Measurements from ENCODE around the gene LRP10.
A peak's percentile ranks its signal among the peaks of the same experiment; 100 is the strongest.
"Not testable (repeated sequence)": the region's sequence is repeated elsewhere in the genome, so short reads cannot be mapped to it uniquely, and the experiment has no call there.

LRP10 gene

DNA sequence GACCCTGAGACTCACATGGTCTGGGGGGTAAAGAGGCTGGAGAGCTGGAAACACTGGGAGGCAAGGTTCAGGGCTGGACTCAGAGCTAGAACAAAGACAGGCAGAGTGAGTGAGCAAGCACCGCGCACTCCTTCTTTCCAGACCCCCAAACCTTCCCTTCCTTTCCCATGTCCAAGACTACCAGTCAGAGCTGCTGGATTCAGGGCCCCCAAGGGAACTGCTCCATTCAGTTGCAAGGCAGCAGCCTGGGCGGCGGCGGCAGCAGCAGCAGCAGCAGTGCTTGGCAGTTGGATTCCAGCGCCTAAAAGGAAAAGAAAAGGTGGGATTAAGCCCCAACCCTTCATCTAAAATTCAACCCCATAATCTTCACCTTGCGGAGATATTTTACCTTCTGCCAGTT is 30.3 kb downstream of the LRP10 start:
- no peak overlapping the region for H3K4me3 ChIP-seq
- no peak overlapping the region for H3K27ac ChIP-seq

DNA sequence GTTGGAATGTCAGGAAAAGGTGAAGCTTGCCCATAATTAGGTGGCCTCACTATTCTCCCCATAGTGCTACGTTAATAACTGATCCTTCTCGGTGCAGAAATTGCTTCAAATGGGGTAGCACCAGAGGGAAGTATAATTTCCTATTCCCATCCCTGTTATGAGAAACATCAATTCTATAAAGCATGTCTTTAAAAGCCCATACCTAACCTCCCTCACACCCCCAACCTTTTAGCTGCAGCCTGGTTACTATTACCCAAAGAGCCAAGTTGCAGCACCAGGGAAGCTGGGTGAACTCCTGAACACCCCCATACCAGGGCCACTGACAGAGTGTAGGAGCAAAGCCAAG is 32.2 kb downstream of the LRP10 start:
- H3K27ac ChIP-seq = peak overlapping the region in 3 of 21 experiments; percentile 3 to 12 (median 6)
- no peak overlapping the region for H3K4me3 ChIP-seq

DNA sequence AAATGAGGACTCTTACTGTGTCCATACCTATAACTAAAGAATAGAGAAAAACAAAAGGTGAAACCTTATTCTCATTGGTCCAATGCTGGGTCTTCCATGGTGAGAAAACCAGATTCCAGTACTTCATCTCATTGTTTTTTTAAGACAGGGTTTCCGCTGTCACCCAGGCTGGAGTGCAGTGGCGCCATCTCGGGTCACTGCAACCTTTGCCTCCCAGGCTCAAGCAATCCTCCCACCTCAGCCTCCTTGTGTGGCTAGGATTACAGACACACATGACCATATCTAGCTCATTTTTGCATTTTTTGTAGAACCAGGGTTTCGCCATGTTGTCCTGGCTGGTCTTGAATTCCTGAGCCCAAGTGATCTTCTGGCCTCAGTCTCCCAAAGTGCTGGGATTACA is 34.1 kb downstream of the LRP10 start:
- Histone ChIP-seq H3K4me3 (no peak overlapping the region), H3K27ac (no peak overlapping the region)

DNA sequence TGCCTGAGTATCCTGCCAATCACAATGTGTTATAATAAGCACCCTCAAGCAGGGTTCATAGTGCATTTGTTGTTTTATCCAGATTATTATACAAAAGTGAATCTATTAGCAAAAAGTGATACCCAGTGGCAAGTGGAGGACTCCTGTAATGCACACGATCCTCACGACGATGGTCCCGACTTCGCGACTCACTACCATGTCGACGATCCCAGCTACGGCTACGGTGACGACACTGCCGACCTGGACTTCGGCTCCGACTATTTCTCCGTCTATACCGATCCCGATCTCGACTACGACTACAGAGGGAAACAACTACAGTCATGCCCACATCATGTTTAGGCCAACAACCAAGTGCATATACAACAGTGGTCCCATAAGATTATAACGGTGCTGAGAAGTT is 34.5 kb downstream of the LRP10 start:
- Histone ChIP-seq H3K4me3 (no peak overlapping the region), H3K27ac (no peak overlapping the region)

DNA sequence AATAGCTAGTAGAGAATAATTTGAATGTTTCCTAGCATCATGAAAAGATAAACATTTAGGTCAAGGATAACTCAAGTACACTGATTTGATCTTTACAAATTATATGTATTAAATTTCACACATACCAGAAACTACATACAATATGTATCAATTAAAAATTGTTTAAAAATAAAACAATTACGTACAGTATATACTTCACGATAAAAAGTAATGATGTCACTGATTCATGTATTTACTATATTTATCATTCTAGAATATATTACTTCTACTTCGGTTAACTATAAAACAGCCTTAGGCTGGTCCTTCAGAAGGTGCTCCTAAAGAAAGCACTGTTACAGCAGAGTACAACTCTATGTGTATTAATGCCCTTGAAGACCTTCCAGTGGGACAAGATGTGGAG is 35.9 kb downstream of the LRP10 start:
- no peak overlapping the region for H3K4me3 ChIP-seq
- H3K27ac ChIP-seq = no peak overlapping the region

DNA sequence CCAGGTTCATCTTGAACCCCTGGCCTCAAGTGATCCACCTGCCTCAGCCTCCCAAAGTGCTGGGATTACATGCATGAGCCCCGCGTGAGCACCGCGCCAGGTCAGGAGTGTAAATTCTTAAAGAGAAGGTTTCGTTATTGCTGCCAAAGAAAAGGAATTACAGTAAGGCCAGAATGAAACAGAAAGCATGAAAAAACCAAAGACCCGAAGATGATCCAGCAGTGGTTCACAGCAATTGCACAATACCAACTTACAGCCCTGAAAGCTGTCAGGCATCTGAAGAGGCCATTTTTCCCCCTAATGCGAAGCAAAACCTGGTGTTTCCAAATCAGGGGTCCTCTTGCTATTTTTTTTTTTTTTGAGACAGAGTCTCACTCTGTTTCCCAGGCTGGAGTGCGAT is 37.1 kb downstream of the LRP10 start:
- peak overlapping the region in 2 of 21 experiments; percentile 11 to 52 for H3K27ac ChIP-seq
- no peak overlapping the region for H3K4me3 ChIP-seq

DNA sequence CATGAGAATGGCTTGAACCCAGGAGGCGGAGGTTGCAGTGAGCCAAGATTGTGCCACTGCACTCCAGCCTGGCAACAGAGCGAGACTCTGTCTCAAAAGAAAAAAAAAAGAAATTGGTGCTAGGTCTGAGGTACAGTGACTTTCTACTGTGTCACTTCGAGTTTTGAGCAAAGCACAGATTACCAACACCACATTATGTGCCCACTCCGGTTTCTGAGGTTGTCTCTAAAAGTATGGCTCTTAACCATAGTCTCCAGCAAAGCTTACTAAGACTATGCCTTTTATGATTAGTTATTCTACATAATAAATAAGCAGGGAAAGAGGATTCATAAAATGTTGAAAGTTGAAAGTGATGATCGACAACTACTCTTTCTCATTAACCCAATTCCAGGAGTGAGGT is 39.4 kb downstream of the LRP10 start:
- H3K27ac ChIP-seq = no peak overlapping the region
- no peak overlapping the region for H3K4me3 ChIP-seq

DNA sequence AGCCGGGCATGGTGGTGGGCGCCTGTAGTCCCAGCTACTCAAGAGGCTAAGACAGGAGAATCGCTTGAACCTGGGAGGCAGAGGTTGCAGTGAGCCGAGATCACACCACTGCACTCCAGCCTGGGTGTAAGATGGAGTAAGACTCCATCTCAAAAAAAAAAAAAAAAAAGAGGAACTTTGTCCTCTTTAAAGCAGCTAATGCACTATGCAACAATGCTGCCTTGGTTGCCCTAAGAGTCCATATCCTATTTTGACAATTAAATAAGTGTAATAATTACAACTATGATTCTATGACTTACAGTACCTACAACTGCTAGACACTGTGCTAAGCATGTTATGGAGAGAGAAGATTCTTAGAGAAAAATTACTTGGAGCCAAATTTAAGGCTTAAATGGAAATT is 43.3 kb downstream of the LRP10 start:
- not testable (repeated sequence) for H3K27ac ChIP-seq, H3K4me3 ChIP-seq

DNA sequence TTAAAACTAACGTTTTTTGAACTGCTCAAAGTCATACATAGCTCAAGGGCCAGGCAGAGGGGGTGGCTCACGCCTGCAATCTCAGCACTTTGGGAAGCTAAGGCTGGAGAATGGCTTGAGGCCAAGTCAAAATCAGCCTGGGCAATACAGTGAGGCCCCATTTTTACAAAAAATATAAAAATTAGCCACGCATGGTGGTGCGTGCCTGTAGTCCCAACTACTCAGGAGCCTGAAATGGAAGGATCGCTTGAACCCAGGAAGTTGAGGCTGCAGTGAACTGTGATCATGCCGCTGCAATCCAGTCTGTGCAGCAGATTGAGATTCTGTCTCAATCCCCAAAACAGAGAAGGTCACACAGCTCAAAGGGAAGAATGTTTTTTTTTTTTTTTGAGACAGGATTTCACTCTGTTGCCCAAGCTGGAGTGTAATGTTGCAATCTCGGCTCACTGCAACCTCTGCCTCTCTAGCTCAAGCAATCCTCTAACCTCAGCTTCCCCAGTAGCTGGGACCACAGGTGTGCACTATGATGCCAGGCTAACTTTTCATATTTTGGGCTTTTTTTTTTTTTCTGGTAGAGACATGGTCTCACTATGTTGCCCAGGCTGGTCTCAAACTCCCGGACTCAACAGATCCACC is 44.5 kb downstream of the LRP10 start:
- no peak overlapping the region for H3K4me3 ChIP-seq
- peak overlapping the region in 2 of 21 experiments; percentile 3 to 17 for H3K27ac ChIP-seq

DNA sequence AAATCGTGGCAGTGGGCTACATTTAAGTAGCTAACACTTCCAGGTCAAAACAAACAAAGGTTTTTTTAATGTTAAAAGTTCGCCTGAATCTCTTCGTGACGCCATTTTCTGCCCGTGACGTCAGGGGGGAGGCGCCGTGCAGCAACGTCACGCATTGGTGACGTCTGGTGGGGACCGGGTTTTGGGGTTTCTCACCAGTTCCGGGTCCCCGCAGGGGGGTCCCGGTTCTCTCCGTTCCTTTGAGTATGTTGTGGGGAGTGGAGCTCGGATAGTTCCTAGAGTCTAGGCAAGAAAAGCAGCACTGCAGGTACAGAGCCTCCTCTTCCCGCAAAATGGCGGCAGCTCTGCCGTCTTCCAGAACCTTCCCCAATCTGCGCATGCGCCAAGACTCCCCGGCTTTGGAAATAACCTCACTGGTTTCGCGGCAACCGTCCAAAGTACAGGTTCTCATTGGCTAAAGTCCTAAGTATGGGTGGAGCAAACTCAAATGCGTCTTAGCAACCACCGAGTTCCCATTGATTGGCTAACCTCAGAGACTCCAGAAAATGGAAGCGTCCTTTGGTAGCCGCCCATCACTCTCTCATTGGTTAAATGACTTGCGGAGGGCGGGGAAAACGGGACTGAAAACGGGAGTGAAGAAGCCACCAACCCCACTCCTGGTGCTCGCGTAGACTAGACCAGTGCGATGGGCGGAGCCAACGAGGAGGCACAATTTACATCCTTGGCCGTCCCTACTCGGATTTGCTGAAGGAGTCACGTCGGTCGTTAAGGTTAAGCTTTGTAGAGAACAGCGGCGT is 47.5 kb downstream of the LRP10 start, which contains the start of gene RBM23:
RBM23 (minus strand) TSS at position 346 of the 797 bp plus-strand sequence.
- Histone ChIP-seq H3K4me3 (peak within 1 kb of the TSS; percentile 61 to 93 (median 76)), H3K27ac (peak within 1 kb of the TSS; percentile 61 to 99 (median 97))

DNA sequence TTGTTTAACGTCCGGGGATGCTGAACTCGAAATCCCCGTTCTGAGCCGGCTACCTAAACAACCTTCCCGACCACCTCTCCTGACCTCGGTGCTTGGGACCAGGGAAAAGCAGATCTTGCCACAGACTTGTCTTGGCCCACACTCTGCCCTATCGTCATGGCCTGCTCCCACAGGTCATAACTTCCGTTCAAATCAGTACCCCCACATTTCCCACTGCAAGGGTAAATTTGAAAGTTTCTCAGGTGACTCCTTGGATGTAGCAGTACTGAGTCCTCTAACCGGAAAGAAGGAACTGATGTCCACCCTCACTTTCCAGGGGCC is 48.0 kb downstream of the LRP10 start:
- Histone ChIP-seq H3K4me3 (peak overlapping the region in 6 of 7 experiments; percentile 9 to 93 (median 46)), H3K27ac (peak overlapping the region in 20 of 21 experiments; percentile 39 to 99 (median 86))

DNA sequence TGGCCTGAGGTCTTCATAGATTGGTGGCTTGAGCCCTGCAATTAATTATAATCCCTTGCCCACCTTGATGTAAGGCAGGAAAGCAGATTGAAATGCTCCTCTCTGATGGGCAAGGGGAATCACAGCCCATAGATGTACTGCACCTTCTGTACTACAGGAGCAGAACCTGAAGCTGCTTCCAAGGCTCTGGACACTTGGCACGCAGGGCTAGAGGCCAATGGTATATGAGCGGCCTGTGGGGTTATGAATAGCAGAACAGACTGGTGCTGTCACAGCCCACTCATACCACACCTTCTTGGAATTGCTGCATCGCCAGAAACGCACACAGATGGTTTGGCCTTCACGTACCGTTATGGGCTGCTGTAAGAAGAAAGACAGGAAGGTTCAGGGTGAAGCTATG is 49.2 kb downstream of the LRP10 start:
- peak overlapping the region in 3 of 21 experiments; percentile 49 to 97 (median 94) for H3K27ac ChIP-seq

DNA sequence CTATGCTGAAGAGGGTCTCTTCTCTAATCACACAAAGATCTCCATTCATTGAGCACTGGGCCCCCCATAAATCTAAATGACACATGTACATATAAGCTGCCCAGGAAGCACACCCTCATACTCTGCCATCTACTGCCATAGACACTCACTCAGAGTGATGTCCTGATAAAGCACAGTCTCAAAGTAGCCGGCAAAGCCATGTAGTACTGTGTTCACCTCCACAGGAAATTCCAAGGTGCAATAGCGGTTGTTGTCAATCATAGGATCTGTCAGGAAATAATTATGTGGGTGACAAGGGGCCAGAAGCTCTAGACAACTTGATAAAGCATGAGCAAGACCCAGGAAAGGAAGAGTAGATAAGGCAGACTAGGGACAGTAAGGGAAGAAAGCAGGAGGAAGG is 50.8 kb downstream of the LRP10 start:
- Histone ChIP-seq H3K4me3 (no peak overlapping the region), H3K27ac (no peak overlapping the region)

More for the DNA sequence above, 49.2 kb downstream of the LRP10 start:
- H3K4me3 ChIP-seq = no peak overlapping the region

DNA sequence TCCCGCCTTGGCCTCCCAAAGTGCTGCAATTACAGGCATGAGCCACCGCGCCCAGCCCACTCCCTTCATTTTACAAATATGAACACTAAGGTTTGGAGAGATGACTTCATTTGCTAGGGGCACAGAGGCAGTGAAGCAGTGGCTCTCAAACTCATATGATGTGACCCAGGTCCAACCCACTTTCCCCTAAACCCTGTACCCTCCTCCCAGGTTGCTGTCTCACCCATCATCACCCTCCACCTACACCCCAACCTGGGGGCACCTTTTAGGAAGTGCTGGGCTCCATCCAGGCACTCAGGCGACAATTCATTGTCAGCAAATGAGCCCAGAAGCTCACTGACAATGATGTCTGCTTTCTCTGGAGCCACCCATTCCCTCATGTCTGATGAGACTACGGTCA is 52.2 kb downstream of the LRP10 start:
- no peak overlapping the region for H3K4me3 ChIP-seq
- no peak overlapping the region for H3K27ac ChIP-seq

DNA sequence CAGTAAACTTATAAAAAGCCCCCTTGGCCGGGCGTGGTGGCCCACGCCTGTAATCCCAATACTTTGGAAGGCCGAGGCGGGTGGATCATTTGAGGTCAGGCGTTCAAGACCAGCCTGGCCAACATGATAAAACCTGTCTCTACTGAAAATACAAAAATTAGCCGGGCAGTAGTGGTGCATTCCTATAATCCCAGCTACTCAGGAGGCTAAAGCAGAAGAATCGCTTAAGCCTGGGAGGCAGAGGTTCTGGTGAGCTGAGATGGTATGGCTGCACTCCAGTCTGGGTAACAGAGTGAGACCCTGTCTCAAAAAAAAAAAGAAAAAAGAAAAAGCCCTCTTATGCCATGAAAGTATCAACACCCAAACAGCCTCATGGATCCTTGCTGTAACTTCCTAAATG is 54.0 kb downstream of the LRP10 start:
- peak overlapping the region in 1 of 21 experiments; percentile 24 for H3K27ac ChIP-seq
- no peak overlapping the region for H3K4me3 ChIP-seq

DNA sequence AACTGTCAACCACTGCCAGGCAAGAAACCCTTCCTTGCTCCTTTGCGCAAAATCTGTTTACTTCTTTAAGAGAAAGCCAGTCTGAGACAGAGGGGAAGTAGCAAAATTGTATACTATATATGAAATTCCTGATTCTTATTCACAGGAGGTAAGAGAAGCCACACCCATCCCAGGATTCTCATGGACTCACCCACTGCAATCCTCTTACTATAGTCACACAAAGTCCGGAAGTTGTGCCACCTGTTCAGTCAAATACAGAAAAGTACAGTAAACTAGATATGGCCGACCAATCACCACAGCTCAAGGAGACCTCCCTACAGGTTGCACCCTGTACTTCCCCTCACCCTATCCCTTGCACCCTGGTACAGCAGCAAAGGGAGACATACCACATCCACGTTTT is 54.8 kb downstream of the LRP10 start:
- peak overlapping the region in 1 of 21 experiments; percentile 24 for H3K27ac ChIP-seq

DNA sequence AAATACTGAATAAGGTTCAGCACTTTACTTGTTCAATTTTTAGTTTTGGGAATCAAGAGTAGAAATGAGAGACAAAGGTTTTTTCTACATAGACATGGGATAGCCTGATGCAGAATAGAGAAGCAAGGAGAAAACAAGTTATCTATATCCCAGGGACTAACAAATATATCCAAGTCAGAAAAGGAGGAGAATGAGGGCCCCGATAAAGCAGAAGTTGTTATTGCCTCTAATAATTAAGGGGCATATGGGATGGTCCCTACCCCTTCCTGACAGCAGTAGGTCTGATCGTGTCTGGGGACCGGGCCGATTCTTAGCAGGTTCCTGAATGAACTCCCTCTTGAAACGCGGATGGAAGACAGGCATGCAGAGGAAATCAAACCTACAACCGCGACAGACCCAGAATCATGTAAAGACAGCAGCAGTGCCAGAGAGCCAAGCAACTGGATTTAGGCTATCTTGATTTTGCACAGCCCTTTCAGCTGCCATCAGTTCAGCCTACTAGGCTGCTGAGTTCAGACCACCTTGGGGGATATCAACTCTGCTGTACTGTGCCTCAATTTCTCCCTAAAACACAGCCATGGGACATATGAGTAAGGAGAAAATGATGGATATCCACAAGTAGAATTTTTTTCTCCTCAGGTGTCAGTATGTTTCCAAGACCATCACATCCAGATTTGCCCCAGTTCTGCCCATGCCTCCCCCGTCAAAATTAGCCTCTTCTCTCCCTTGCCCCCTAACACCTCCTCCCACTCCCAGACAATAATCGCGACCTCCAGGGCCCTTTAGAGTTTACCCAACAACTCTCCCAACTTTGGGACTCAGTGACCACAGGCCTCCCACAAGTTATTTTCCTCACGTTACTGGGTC is 56.9 kb downstream of the LRP10 start:
- H3K27ac ChIP-seq = peak overlapping the region in 20 of 21 experiments; percentile 72 to 95 (median 89)
- peak overlapping the region; percentile 73 to 94 (median 84) for H3K4me3 ChIP-seq

More for the DNA sequence above, 54.8 kb downstream of the LRP10 start:
- H3K4me3 ChIP-seq = no peak overlapping the region

DNA sequence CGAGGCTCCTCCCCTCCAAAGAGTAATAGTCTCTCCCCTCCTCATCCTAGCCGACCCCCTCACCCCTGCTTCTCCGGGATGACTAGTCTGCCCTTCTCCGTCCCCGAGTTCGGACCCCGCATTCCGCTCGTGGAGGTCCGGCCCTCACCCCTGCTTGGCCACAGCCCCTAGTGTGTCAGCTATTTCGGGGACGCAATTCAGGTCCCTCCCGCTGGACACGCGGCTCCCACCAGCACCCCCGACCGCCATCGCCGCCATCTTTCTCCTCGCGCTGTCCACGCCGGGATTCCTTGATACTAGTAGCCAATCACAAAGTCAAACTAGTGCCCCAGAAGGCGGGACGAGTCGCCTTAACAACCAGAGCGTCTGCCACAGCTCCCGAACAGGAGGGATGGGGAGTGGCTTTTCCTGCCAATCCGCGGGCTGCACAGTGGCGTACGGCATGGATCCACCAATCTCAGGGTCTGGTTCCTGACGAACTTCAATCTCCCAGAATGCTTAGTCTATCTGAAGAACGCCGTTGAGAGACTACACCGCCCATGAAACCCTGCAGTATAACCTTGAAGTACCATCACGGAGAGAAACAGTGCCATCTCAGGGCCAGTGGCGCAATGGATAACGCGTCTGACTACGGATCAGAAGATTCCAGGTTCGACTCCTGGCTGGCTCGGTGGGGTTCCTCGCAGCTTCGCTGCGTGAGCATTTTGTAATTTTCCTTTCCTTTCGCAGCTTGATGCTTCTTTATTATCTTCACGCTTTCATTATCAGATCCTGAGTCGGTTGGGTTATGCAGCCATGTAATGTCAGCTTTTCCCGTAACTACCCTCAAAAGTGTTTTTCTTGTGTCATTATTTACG is 57.8 kb downstream of the LRP10 start, which contains the start of gene PRMT5:
PRMT5 (minus strand) TSS at position 273 of the 857 bp plus-strand sequence; CDS start at position 258, 15 bp downstream.
- peak within 1 kb of the TSS; percentile 73 to 94 (median 84) for H3K4me3 ChIP-seq
- peak within 1 kb of the TSS in 20 of 21 experiments; percentile 72 to 95 (median 89) for H3K27ac ChIP-seq

DNA sequence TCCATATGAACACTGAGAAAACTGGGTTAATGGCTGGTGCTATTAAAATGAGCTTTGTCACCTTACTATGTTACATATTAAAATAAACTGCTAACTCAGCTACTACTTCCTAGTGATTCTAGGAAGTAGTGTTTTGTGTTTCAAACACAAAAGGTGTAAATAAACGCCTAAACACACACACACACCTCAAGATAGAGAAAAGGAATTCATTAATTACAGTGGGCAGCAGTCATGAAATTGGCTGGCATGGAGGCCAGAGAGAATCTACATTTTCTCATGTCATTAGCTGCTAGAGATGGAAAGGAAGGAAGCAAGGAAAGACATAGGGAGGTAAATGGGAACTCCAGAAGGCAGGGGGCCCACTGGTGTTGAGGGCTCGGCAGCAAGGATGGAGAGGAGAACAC is 58.4 kb downstream of the LRP10 start:
- Histone ChIP-seq H3K27ac (peak overlapping the region in 19 of 21 experiments; percentile 34 to 93 (median 75)), H3K4me3 (peak overlapping the region; percentile 24 to 94 (median 84))
